ENCODE measurements around the gene SLC22A17.

DNA sequence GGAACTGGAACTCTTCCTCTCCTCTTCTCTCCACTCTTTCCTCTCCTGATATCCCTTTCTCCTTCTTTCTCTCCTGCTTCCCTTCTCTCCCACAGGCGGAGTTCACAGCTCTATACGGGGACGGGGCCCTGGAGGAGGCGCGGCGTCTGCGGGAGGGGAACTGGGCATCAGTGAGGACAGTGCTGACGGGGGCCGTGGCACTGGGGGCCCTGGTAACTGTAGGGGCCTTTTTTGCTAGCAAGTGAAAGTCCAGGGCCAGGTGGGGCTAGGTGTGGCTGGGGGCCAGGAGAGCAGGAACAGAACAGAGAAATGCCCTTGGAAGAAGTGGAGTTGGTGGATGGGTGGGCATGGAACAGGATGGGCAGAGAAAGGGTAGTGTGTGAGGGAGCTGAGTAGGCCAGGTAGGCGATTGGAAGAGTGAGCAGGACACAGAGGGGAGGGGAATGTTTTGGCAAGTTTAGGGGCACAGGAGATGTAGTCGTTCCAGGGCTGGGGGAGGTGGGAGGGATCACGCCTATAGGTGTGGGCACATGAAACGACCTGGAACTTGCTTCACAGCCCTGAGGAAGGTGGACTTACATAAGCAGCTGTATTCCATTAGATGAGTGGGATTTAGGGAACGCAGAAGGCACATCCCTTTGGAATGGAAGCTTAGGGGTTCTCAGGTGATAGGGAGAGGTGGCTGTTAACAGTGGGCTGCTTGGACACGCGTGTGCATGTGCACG, 43.8 kb downstream of the SLC22A17 start:
- TF ChIP-seq ZNF384 (IDR thresholded peaks at IDR 0.05) = no peak
- TF ChIP-seq LEF1 (IDR thresholded peaks at IDR 0.05; ENCODE audit: borderline replicate concordance) = no peak
- no peak for TF ChIP-seq ELF4 (IDR thresholded peaks at IDR 0.05)
- TF ChIP-seq ARNT (IDR thresholded peaks at IDR 0.05) = no peak
- TF ChIP-seq SP1 (IDR thresholded peaks at IDR 0.05) = no peak
- TF ChIP-seq NFRKB (IDR thresholded peaks at IDR 0.05) = no peak
- TF ChIP-seq CTBP1 (IDR thresholded peaks at IDR 0.05; ENCODE audit: borderline replicate concordance) = no peak
- no peak for TF ChIP-seq FOXA1 (IDR thresholded peaks at IDR 0.05)
- TF ChIP-seq HDGF (IDR thresholded peaks at IDR 0.05; ENCODE audit: borderline replicate concordance) = no peak
- no peak for TF ChIP-seq BHLHE40 (IDR thresholded peaks at IDR 0.05; ENCODE audit: borderline replicate concordance)
- TF ChIP-seq SUZ12 (IDR thresholded peaks at IDR 0.05) = no peak

All from HEK293T (cell line).